SK-N-SH (cell line): Measurements from ENCODE around the gene ACER3. TPM values are rescaled to one million over a fixed set of nuclear protein-coding genes. Genes with fewer than 3 reads are reported as not detected.

Experiments used
- CTCF ChIA-PET: fragments of 300-600, 350-600 bp; formaldehyde crosslinking; extraction: SDS; loops from one replicate; lab custom pipeline; 2021; lab: Yijun Ruan, JAX
- POLR2A ChIA-PET: fragments of 350-600 bp; sonication (Branson Sonifier 250); formaldehyde crosslinking; extraction: SDS; loops from one replicate; lab custom pipeline; 2020; ENCODE audit warnings: antibody characterized with exemption, inconsistent platforms; lab: Yijun Ruan, JAX
- DNase-seq: peaks from one replicate; pipeline ENCODE4 v3.0.0; 2012
- H2AFZ ChIP-seq: fragments of 200-600 bp; sonication (generic); 2 replicates; pipeline ENCODE4 v1.8.1; 2016; ENCODE audit warnings: antibody characterized with exemption, mild to moderate bottlenecking, low read depth
- H3F3A ChIP-seq: fragments of 200-600 bp; sonication (generic); replicated peaks from 2 replicates; pipeline ENCODE3; 2016; ENCODE audit warnings: antibody characterized with exemption, mild to moderate bottlenecking; ENCODE audit not compliant: insufficient read depth
- H3K27ac ChIP-seq, 2 experiments: fragments of 200-500 bp in 1 of 2; fragments of 200-600 bp in 1 of 2; sonication (Bioruptor generic) in 1 of 2; sonication (generic), shearing (Covaris generic) in 1 of 2; 2 replicates each; pipeline versions ENCODE4 v1.5.1 to v1.6.1; 2014 to 2016; ENCODE audit warnings: low read depth in 2 of 2, inconsistent platforms in 1 of 2, low read length in 1 of 2, mild to moderate bottlenecking in 1 of 2, mixed read lengths in 1 of 2
- H3K27me3 ChIP-seq: fragments of 200-600 bp; sonication (generic), shearing (Covaris generic); 2 replicates; pipeline ENCODE4 v1.6.1; 2016; ENCODE audit warnings: mixed run types; ENCODE audit not compliant: insufficient read depth
- H3K36me3 ChIP-seq, 2 experiments: fragments of 200-500 bp in 1 of 2; fragments of 200-600 bp in 1 of 2; sonication (Bioruptor generic) in 1 of 2; sonication (generic) in 1 of 2; replicated peaks in 1 of 2; 2 replicates each; pipeline versions ENCODE3 to v1.5.1; 2014 to 2016; ENCODE audit warnings: low read length in 1 of 2, mild to moderate bottlenecking in 1 of 2; ENCODE audit not compliant: insufficient read depth in 2 of 2, control insufficient read depth in 1 of 2
- H3K4me1 ChIP-seq, 2 experiments: fragments of 200-500 bp in 1 of 2; fragments of 200-600 bp in 1 of 2; sonication (Bioruptor generic) in 1 of 2; sonication (generic), shearing (Covaris generic) in 1 of 2; 2 replicates each; pipeline versions ENCODE4 v1.5.1 to v1.6.1; 2014 to 2016; ENCODE audit warnings: low read depth in 1 of 2, low read length in 1 of 2, mixed run types in 1 of 2; ENCODE audit not compliant: insufficient read depth in 2 of 2, control insufficient read depth in 1 of 2
- H3K4me2 ChIP-seq: fragments of 200-600 bp; sonication (generic), shearing (Covaris generic); 2 replicates; pipeline ENCODE4 v1.6.1; 2017; ENCODE audit warnings: mixed run types
- H3K4me3 ChIP-seq, 2 experiments: fragments of 200-500 bp in 1 of 2; fragments of 200-600 bp in 1 of 2; sonication (Bioruptor generic) in 1 of 2; sonication (generic), shearing (Covaris generic) in 1 of 2; 2 replicates each; pipeline versions ENCODE4 v1.5.1 to v1.8.1; 2014 to 2016; ENCODE audit warnings: low read depth in 2 of 2, inconsistent platforms in 1 of 2, low read length in 1 of 2, mild to moderate bottlenecking in 1 of 2, mixed read lengths in 1 of 2, moderate library complexity in 1 of 2
- H3K79me2 ChIP-seq: fragments of 200-600 bp; sonication (generic); 2 replicates; pipeline ENCODE4 v1.8.1; 2017; ENCODE audit warnings: mild to moderate bottlenecking; ENCODE audit not compliant: insufficient read depth
- H3K9ac ChIP-seq: fragments of 200-600 bp; sonication (generic); 2 replicates; pipeline ENCODE4 v1.6.1; 2017; ENCODE audit warnings: mixed run types
- H3K9me2 ChIP-seq: fragments of 200-600 bp; sonication (generic); 2 replicates; pipeline ENCODE4 v1.6.1; 2017; ENCODE audit warnings: mixed run types
- H3K9me3 ChIP-seq: fragments of 200-600 bp; sonication (generic); 2 replicates; pipeline ENCODE4 v1.6.1; 2017; ENCODE audit warnings: mixed run types, mild to moderate bottlenecking, moderate library complexity
- H4K20me1 ChIP-seq: fragments of 200-600 bp; sonication (generic); 2 replicates; pipeline ENCODE4 v1.6.1; 2017; ENCODE audit warnings: mild to moderate bottlenecking, mixed run types; ENCODE audit not compliant: insufficient read depth
- CHD2 ChIP-seq: fragments of 150-350 bp; IDR thresholded peaks from 2 replicates; pipeline ENCODE4 v1.6.1; 2018; ENCODE audit warnings: low read length; ENCODE audit not compliant: partially characterized antibody
- EP300 ChIP-seq, 2 experiments: IDR thresholded peaks; 2 replicates each; pipeline versions ENCODE4 v1.4.0 to v1.6.1; 2012; ENCODE audit warnings: borderline replicate concordance in 1 of 2, low read depth in 1 of 2, low read length in 1 of 2
- EZH2phosphoT487 ChIP-seq: fragments of 200-600 bp; sonication (generic); IDR thresholded peaks from 2 replicates; pipeline ENCODE4 v1.6.1; 2017; ENCODE audit warnings: low read depth, mixed run types, mild to moderate bottlenecking, antibody characterized with exemption, moderate library complexity, borderline replicate concordance
- FOSL2 ChIP-seq: IDR thresholded peaks from 2 replicates; pipeline ENCODE4 v1.4.0; 2012; ENCODE audit warnings: low read depth, mild to moderate bottlenecking, moderate library complexity, borderline replicate concordance
- FOXJ3 ChIP-seq: sonication (generic); formaldehyde crosslinking; IDR thresholded peaks from 2 replicates; pipeline ENCODE4 v1.5.1; 2020; ENCODE audit warnings: mild to moderate bottlenecking, missing genetic modification reagents
- FOXM1 ChIP-seq: IDR thresholded peaks from 2 replicates; pipeline ENCODE4 v1.4.0; 2012; ENCODE audit warnings: low read depth, mild to moderate bottlenecking
- GABPA ChIP-seq: IDR thresholded peaks from 2 replicates; pipeline ENCODE4 v1.4.0; 2012; ENCODE audit warnings: low read depth, mild to moderate bottlenecking
- GATA2 ChIP-seq: sonication (generic); formaldehyde crosslinking; IDR thresholded peaks from 2 replicates; pipeline ENCODE4 v1.5.0; 2020; ENCODE audit warnings: mild to moderate bottlenecking, missing genetic modification reagents
- IRF3 ChIP-seq: fragments of 150-350 bp; IDR thresholded peaks from 2 replicates; pipeline ENCODE4 v1.6.1; 2016; ENCODE audit warnings: mild to moderate bottlenecking, low read depth, low read length
- JUND ChIP-seq: IDR thresholded peaks from 2 replicates; pipeline ENCODE4 v1.4.0; 2012
- MXI1 ChIP-seq: IDR thresholded peaks from 2 replicates; pipeline ENCODE4 v1.6.1; 2012; ENCODE audit warnings: mild to moderate bottlenecking, low read depth, low read length, improper control_type of control experiment
- POLR2AphosphoS5 ChIP-seq: IDR thresholded peaks from 2 replicates; pipeline ENCODE4 v1.6.1; 2012; ENCODE audit warnings: low read depth, low read length
- RCOR1 ChIP-seq: fragments of 150-350 bp; IDR thresholded peaks from 2 replicates; pipeline ENCODE4 v1.6.1; 2017; ENCODE audit warnings: antibody characterized with exemption, low read length
- REST ChIP-seq: IDR thresholded peaks from 2 replicates; pipeline ENCODE4 v1.6.1; 2012; ENCODE audit warnings: mild to moderate bottlenecking, low read depth, low read length, moderate library complexity
- SIN3A ChIP-seq: IDR thresholded peaks from 2 replicates; pipeline ENCODE4 v1.6.1; 2012; ENCODE audit warnings: low read depth, mild to moderate bottlenecking, low read length, moderate library complexity, borderline replicate concordance
- TCF12 ChIP-seq: IDR thresholded peaks from 2 replicates; pipeline ENCODE4 v1.4.0; 2012
- TEAD4 ChIP-seq: IDR thresholded peaks from 2 replicates; pipeline ENCODE4 v1.4.0; 2012; ENCODE audit warnings: mild to moderate bottlenecking, borderline replicate concordance; ENCODE audit not compliant: insufficient read depth
- USF1 ChIP-seq: IDR thresholded peaks from 2 replicates; pipeline ENCODE4 v1.4.0; 2012; ENCODE audit warnings: low read depth, borderline replicate concordance
- YY1 ChIP-seq: IDR thresholded peaks from 2 replicates; pipeline ENCODE4 v1.4.0; 2012; ENCODE audit warnings: low read depth, mild to moderate bottlenecking
- ZBTB33 ChIP-seq: IDR thresholded peaks from 2 replicates; pipeline ENCODE4 v1.4.0; 2012; ENCODE audit warnings: low read depth, borderline replicate concordance
- WGBS: methylation state at CpG from one replicate; pipeline ENCODE4 v1.1.6; 2017; ENCODE audit warnings: low lambda C conversion rate; 5-methylcytosine and 5-hydroxymethylcytosine counted together
- polyA plus RNA-seq, 3 experiments: library from polyadenylated mRNA; depleted of rRNA; stranded (reverse); fragments of >200 nt; gene quantifications; 2 replicates each; pipeline ENCODE4 v1.2.3, GENCODE V29; 2012

ACER3 gene
- polyA plus RNA-seq, 1 of the 3 experiments (the other 2 are of a cell fraction) = 5.4 TPM

- Histone ChIP-seq H3K27ac (peak overlapping the region; percentile 94 to 97), H4K20me1 (peaks cover 4% of the 10 kb centered on the region; the same call in 1 of the 2 replicates)
- POLR2A ChIA-PET = interaction anchor here (0.9 to 1.4 kb wide), 2 partner anchors 10 to 13 kb away, joined by 3 to 15 read pairs; no protein-coding TSS in a partner anchor
- TF ChIP-seq REST = no peak
- TF ChIP-seq JUND = no peak
- no peak for TF ChIP-seq ZBTB33
- TF ChIP-seq CHD2 = no peak
- TF ChIP-seq EP300 (IDR thresholded peaks at IDR 0.05; ENCODE audit: borderline replicate concordance in 1 of 2, low read depth in 1 of 2, low read length in 1 of 2) = no peak
- TF ChIP-seq USF1 = no peak
- no peak for TF ChIP-seq RCOR1
- TF ChIP-seq TEAD4 = no peak
- no peak for TF ChIP-seq GATA2
- TF ChIP-seq TCF12 = no peak
- no peak for TF ChIP-seq FOXM1
- TF ChIP-seq IRF3 = no peak
- no peak for TF ChIP-seq YY1
- TF ChIP-seq FOSL2 = no peak
- TF ChIP-seq GABPA = no peak
- TF ChIP-seq FOXJ3 (CRISPR knock-in tag) = no peak
- TF ChIP-seq POLR2AphosphoS5 = no peak
- no peak for TF ChIP-seq SIN3A
- no peak for TF ChIP-seq EZH2phosphoT487
- TF ChIP-seq MXI1 = no peak
- TF ChIP-seq, all 33 proteins: peak for 0
- peaks cover 38 to 75% of the 10 kb centered on the region in 2 experiments; a peak in 3 of 4 replicates for H3K4me1 ChIP-seq
- peaks cover 42% of the 10 kb centered on the region for H3F3A ChIP-seq
- DNase-seq = no peak
- peaks cover 79% of the 10 kb centered on the region for H3K79me2 ChIP-seq
- H3K36me3 ChIP-seq = peaks cover 0 to 5% of the 10 kb centered on the region in 2 experiments
- CTCF ChIA-PET = interaction anchor here (0.8 to 4.1 kb wide), 8 partner anchors 10 to 116 kb away, joined by 3 to 66 read pairs (median 11); partner anchors contain the start of gene OMP
- H3K9me3 ChIP-seq = no peaks in the 10 kb centered on the region
- H3K9me2 ChIP-seq = no peaks in the 10 kb centered on the region
- peak overlapping the region; percentile 60; the same call in 1 of the 2 replicates for H3K9ac ChIP-seq
- H3K4me3 ChIP-seq = no peak overlapping the region
- 71% methylated on average over 13 of the region's 15 CpGs for WGBS
- H2AFZ ChIP-seq = no peak overlapping the region
- peak overlapping the region; percentile 95 for H3K4me2 ChIP-seq
- H3K27me3 ChIP-seq = no peaks in the 10 kb centered on the region
Measured at GRCh38 chr11:77071671-77072605, 211.2 kb downstream of the ACER3 start.
